GM20431 (cell line): Measurements from ENCODE around the gene C11orf52.
"Not testable (repeated sequence)": the region's sequence is repeated elsewhere in the genome, so short reads cannot be mapped to it uniquely, and the experiment has no call there.

Experiments used
- in situ Hi-C: fragments of 300-500 bp; cut with MseI, MboI; formaldehyde crosslinking; loops from one replicate; pipeline ENCODE4 v1.15.0; 2020; ENCODE audit warnings: low sequenced_read_pairs; ENCODE audit not compliant: unreplicated experiment

C11orf52 gene, protein sequence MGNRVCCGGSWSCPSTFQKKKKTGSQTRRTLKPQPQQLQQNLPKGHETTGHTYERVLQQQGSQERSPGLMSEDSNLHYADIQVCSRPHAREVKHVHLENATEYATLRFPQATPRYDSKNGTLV

DNA sequence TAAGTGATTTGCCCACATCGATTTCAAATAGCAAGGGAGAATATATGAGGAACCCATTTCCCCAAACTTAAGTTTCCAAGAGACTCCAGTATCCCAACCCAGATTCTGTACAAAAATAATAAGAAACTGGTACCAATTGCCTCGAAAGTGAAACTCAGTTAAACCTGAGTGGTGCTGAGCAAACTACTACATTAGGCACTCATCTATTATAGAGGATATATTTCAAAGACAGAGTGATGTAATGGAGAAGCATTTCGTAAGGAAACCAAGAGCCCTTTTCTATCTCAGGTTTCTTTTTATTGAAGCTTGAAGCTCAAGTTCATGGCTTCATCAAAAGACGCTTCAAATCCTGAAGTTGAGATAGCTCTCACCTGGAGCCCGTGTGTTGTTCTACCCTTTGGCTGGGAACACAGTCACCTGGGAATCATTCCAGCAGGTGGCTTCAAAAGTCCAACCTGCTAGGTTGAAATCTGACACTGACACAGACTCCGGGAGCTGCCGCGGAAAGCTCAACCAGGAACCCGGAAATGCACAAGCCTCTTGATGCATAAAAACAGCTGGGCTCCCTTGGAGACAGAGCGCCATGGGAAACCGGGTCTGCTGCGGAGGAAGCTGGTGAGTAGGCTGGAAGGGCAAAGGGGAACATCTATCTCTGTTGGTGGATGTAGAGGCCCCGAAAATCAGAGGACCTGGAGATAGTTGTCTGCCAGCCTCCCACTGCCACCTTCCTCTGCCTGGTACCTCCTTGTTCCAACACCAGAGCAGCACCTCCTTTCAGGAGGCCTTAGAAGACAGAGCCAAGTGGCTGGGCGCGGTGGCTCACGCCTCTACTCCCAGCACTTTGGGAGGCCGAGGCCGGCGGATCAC is at the start of gene C11orf52:
Gene C11orf52, plus strand, starts transcription at position 524 of the 867 bp plus-strand sequence. Its CDS starts 60 bp downstream, at position 584.
- in situ Hi-C loops = no loop called here

- in situ Hi-C loops = no loop called here
Measured at GRCh38 chr11:111870113-111870512, 48.6 kb upstream of the C11orf52 start.

DNA sequence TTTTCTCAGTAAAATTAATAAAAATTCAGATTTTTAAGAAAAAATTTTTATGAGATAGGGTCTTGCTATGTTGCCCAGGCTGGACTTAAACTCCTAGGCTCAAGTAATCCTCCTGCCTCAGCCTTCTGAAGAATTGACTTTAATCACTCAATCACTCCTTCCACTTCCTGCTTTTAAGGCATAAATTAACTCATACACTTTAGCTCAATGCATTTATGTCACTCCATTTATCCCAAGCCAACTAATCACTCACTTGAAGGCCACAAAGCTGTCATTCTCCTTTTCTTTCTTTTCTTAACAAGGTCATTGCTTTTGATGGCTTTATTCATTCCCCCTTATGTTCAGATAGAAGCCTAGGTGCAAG is 48.2 kb upstream of the C11orf52 start:
- in situ Hi-C loops = no loop called here

- in situ Hi-C loops = no loop called here
Measured at GRCh38 chr11:111870886-111871692, 47.6 kb upstream of the C11orf52 start, which contains the start of gene ALG9. Gene ALG9, minus strand, starts transcription at chr11:111871581. Its CDS starts 99 bp downstream, at chr11:111871482.

DNA sequence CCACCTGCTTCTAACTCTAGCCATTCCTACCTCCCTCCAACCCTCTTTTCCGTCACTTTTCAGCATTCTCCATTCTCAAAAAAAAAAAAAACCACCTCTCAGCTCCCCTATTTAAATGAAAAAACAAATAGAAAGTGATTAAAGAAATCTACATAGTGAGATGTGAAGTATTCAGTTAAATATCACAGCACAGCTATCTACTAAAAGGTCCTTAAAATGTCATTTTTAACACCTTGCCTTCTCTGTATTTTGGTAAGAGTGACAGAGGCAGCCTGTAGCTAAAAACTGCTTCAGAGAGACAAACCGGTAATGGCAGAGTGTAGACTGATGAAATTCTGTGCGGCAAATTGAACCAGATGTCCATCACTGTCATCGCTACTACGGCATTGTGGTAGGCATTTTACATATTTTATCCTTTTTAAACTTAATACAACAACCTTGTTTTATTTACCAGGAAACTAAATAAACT is 47.0 kb upstream of the C11orf52 start:
- in situ Hi-C loops = no loop called here

- in situ Hi-C loops = no loop called here
Measured at GRCh38 chr11:111878385-111878848, 40.3 kb upstream of the C11orf52 start.

DNA sequence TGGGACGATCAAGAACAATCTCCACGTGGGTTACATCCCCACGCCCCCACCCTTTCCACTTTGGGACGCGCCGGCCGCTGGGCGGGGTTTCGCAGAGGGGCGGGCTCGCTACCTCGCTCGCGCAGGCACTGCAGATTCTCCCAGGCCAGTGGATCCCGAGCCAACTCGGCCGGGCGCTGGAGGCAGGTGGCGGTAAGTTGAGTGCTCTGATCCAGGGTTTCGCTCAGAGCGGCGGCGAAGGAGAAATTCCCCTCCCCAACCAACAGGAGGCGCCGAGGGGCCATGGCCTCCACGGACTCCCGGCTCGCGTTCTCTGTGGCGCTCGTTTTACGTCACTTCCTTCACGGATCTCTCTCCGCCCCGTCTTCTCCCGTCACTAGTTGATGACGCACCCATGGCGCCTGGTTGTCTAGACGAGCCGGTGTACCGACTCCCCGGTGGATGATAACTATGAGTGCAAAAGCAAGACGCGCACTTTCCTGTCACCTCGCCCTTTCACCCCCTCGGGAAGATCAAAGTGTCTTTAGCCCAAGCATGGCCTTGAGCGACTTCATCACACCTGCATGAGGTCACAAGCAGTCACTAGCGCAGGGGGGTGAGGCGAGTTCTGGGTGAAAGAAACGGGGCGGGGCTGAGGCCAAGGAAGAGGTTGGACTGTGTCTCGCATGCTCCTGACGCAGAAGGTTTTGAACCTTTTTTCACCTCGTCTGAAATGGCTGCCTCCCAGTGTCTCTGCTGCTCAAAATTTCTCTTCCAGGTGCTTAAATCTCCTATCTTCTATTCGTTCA is 39.7 kb upstream of the C11orf52 start, which contains the start of the genes CFAP68 and FDXACB1:
Gene CFAP68, plus strand, starts transcription at position 693 of the 788 bp plus-strand sequence. Its CDS starts 20 bp downstream, at position 713.
Gene FDXACB1, minus strand, starts transcription at position 317 of the 788 bp plus-strand sequence. Its CDS starts 33 bp downstream, at position 284.
- in situ Hi-C loops = no loop called here

DNA sequence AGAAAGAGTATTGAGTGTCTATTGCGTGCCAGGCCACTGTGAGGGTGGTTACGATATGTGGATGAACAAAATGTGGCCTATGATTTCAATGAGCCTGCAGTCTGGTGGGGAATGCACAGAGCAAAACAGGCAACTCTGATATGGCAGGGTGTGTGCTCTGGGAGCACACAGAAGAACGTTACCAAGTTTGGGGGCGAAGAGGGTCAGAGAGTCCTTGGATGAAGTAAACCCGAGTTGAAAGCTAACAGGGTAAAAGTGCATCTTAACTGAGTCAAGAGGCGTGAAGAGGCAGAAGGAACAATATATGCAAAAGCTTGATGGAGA is 39.1 kb upstream of the C11orf52 start:
- in situ Hi-C loops = no loop called here

- in situ Hi-C loops = no loop called here
Measured at GRCh38 chr11:111882202-111882601, 36.5 kb upstream of the C11orf52 start.

DNA sequence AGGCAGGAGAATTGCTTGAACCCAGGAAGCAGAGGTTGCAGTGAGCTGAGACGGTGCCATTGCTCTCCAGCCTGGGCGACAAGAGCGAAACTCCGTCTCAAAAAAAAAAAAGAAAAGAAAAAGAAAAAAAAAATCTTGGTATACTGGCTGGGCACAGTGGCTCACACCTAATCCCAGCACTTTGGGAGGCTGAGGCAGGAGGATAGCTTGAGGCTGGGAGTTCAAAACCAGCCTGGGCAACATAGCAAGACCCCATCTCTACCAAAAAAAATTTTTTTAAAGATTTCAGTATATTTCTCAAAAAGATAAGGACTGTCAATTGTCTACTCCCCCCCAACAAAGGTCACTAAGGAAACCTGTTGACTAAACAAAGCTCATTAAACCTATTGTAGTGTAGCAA is 33.7 kb upstream of the C11orf52 start:
- in situ Hi-C loops = not testable (repeated sequence)

- in situ Hi-C loops = no loop called here
Measured at GRCh38 chr11:111886032-111886431, 32.7 kb upstream of the C11orf52 start.

- in situ Hi-C loops = no loop called here
Measured at GRCh38 chr11:111886844-111887243, 31.9 kb upstream of the C11orf52 start.

- in situ Hi-C loops = no loop called here
Measured at GRCh38 chr11:111905411-111905810, 13.3 kb upstream of the C11orf52 start.

DNA sequence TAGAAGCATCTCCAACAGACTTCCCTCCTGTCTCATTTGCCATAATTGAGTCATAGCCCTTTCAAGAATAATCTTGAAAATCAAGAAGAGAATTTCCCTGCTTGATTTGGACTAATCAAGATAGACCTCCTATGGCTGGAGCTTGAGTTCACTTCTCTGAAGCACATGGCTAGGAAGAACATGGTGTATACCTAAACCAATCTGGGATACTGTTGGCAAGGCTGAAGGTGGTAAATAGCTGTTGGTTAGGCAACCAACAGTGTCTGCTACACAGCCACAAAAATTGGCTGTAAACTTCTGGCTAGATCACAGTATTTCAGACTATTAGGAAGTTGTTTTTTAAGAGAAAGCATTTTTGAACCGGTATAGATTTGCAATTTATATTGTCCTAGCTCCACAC is 12.0 kb upstream of the C11orf52 start:
- in situ Hi-C loops = no loop called here

DNA sequence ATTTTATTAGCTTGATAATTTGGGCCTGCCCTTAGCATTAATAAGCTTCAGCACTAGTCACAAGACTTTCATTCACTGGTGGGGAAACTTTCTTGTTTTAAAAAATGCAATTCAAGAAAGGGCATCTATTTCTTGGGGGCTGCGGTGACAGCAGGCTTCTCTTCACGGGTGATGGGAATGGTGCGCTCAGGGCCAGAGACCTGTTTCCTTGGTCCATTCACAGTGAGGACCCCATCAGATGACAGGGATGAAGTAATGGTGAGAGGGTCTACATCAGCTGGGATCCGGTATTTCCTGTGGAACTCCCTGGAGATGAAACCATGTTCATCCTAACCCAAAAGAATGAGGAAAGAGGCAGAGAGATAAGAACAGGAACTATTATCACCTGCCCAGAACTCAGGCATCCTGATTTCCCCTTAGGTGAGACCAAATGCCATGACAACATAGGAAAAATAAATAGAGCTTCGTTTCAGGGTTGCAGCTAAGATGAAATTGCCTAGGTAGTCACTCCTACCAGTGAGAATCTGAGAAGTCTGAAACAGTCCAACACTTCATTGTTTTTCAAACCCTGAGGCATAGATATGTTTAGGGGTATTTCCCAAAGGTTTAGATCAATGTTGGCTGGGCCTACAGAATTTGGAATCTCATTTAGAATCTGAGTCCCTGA is 9.9 kb upstream of the C11orf52 start:
- in situ Hi-C loops = no loop called here

DNA sequence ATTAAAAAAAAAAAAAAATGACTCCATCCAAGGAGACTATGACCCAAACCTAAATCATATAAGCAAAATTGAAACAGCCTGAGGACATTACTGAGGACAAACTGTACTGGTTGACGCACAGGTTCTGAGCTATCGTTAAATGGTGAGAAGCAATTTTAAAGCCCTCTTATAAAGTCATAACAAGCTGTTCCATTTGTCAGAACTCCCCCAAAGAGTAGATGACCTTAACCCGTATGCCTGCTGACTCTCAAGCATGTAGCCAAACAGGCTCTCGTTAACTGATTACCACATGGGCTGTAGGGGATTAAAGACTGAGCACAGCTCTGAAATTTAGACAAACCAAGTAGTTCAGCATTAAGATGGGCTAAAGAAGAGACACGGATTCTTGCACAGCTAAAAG is 9.3 kb upstream of the C11orf52 start:
- in situ Hi-C loops = no loop called here

DNA sequence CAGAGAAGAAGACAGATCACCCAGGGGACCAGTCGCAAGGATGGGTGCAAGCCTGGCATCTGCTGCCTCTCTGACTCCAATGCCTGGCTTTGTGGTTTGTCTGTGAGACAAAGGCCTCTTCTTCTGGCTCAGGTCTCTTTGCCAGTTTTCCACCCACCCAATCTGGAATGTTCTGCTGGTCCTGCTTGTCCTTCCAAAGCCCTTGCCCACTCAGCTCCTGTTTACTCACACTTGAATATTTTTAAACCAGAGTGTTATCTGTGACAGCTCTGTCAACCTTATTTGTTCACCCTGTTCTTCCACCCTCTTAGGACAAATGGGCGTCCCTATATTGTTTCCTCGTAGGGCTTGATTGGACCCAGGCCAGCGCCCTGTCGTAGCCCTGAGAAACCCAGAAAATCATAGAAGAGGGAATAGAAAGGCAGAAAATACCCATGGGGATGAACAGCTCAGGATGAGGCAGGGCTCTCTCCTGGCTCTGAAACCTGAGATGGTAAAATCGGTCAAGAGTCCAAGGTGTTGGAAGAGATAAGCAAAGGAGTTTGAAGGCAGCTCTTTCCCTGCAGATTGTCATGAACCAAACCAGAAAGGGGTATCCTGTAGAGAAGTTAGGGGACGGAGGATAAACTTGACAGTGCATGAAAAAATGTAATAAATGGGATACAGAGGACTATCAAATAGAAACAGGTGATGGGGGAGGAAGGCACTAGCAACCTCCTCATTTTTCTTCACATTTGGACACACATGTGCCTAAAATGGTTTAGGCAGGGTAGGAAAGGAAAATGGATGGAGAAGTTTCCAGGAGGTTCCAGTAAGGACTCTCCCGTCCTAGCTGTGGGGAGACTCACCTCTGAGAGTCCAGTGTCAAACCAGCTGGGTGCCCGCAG is 7.8 kb upstream of the C11orf52 start:
- in situ Hi-C loops = no loop called here
